Endothelial cell of umbilical vein (primary cell): ENCODE measurements around the gene OPCML. TPM values are rescaled to one million over a fixed set of nuclear protein-coding genes. Genes with fewer than 3 reads are reported as not detected.

Experiments used
- BruUV-seq: library from RNA; stranded (reverse); fragments of 400-500 nt; replicated peaks from 2 replicates; lab custom pipeline; 2021; lab: Mats Ljungman, UMichigan
- CTCF ChIA-PET: fragments of 300-600, 350-600 bp; sonication (Branson Sonifier 250); formaldehyde crosslinking; loops from one replicate; lab custom pipeline; 2021; ENCODE audit warnings: antibody characterized with exemption, inconsistent platforms; lab: Charles Lee
- POLR2A ChIA-PET: fragments of 300-600, 350-600 bp; sonication (Branson Sonifier 250); formaldehyde crosslinking; loops from one replicate; lab custom pipeline; 2021; ENCODE audit warnings: antibody characterized with exemption, inconsistent platforms; lab: Charles Lee
- DNase-seq: peaks from one replicate; pipeline ENCODE4 v3.0.0-alpha.2; 2011; ENCODE audit warnings: low read depth, low spot score
- FAIRE-seq: peaks from 2 replicates; lab custom pipeline; 2011; peaks lifted over from hg19 to GRCh38; lab: Jason Lieb, UNC
- H2AFZ ChIP-seq: 2 replicates; pipeline ENCODE4 v1.6.0; 2012; ENCODE audit warnings: low read depth, low read length, control low read depth, inconsistent platforms
- H3K27ac ChIP-seq: 2 replicates; pipeline ENCODE4 v1.5.1; 2011; ENCODE audit warnings: low read depth, mild to moderate bottlenecking, control low read depth, low read length, moderate library complexity; ENCODE audit not compliant: insufficient read depth
- H3K27me3 ChIP-seq, 2 experiments: 2 replicates each; pipeline versions ENCODE4 v1.6.0 to v1.6.1; 2011; ENCODE audit warnings: low read length in 2 of 2, mixed read lengths in 1 of 2; ENCODE audit not compliant: control insufficient read depth in 2 of 2, insufficient read depth in 2 of 2
- H3K36me3 ChIP-seq, 2 experiments: 2 replicates in 1 of 2; 3 replicates in 1 of 2; pipeline ENCODE4 v1.5.1; 2011; ENCODE audit warnings: low read length in 2 of 2, mild to moderate bottlenecking in 1 of 2, moderate library complexity in 1 of 2; ENCODE audit not compliant: control insufficient read depth in 2 of 2, insufficient read depth in 2 of 2; ENCODE audit errors: extremely low read depth in 1 of 2
- H3K4me1 ChIP-seq: 3 replicates; pipeline ENCODE4 v1.5.1; 2011; ENCODE audit warnings: mild to moderate bottlenecking, low read length; ENCODE audit not compliant: control insufficient read depth, insufficient read depth; ENCODE audit errors: extremely low read depth
- H3K4me2 ChIP-seq: 2 replicates; pipeline ENCODE4 v1.6.1; 2011; ENCODE audit warnings: low read length, control low read depth, mixed read lengths; ENCODE audit not compliant: insufficient read depth
- H3K4me3 ChIP-seq, 3 experiments: fragments of 200-600 bp in 1 of 3; sonication (generic), shearing (Covaris generic) in 1 of 3; replicated peaks in 1 of 3; 2 replicates each; pipeline ENCODE4 v1.5.1; 2011 to 2016; ENCODE audit warnings: control low read depth in 3 of 3, low read length in 3 of 3, mild to moderate bottlenecking in 2 of 3, inconsistent platforms in 1 of 3, low read depth in 1 of 3, moderate library complexity in 1 of 3; ENCODE audit not compliant: insufficient read depth in 1 of 3
- H3K79me2 ChIP-seq: 2 replicates; pipeline ENCODE4 v1.6.0; 2012; ENCODE audit warnings: low read length, inconsistent platforms; ENCODE audit not compliant: control insufficient read depth, insufficient read depth
- H3K9ac ChIP-seq: replicated peaks from 2 replicates; pipeline ENCODE3; 2011; ENCODE audit warnings: low read length, control low read depth; ENCODE audit not compliant: insufficient read depth; ENCODE audit errors: extremely low read depth
- H3K9me1 ChIP-seq: replicated peaks from 3 replicates; pipeline ENCODE4 v1.6.0; 2011; ENCODE audit warnings: mild to moderate bottlenecking, low read length; ENCODE audit not compliant: control insufficient read depth, insufficient read depth; ENCODE audit errors: extremely low read depth
- H3K9me3 ChIP-seq: replicated peaks from 2 replicates; pipeline ENCODE4 v1.5.1; 2012; ENCODE audit warnings: low read length, inconsistent platforms; ENCODE audit not compliant: control insufficient read depth, insufficient read depth
- H4K20me1 ChIP-seq: replicated peaks from 2 replicates; pipeline ENCODE3; 2011; ENCODE audit warnings: mild to moderate bottlenecking, low read length; ENCODE audit not compliant: control insufficient read depth, insufficient read depth; ENCODE audit errors: extremely low read depth
- EZH2 ChIP-seq: IDR thresholded peaks from 2 replicates; pipeline ENCODE4 v1.6.1; 2012; ENCODE audit warnings: borderline replicate concordance, low read depth, mild to moderate bottlenecking, moderate library complexity, low read length, inconsistent platforms; ENCODE audit not compliant: severe bottlenecking
- FOS ChIP-seq: IDR thresholded peaks from 2 replicates; pipeline ENCODE4 v1.6.1; 2011; ENCODE audit warnings: mild to moderate bottlenecking, low read length, moderate library complexity, borderline replicate concordance; ENCODE audit not compliant: insufficient read depth
- GATA2 ChIP-seq: IDR thresholded peaks from 2 replicates; pipeline ENCODE4 v1.7.0; 2011; ENCODE audit warnings: low read depth, mild to moderate bottlenecking, moderate library complexity, mixed read lengths, low read length; ENCODE audit not compliant: insufficient read length, insufficient read depth
- JUN ChIP-seq: IDR thresholded peaks from 2 replicates; pipeline ENCODE4 v1.6.1; 2011; ENCODE audit warnings: borderline replicate concordance, low read depth; ENCODE audit not compliant: insufficient read length, insufficient read depth
- MAX ChIP-seq: IDR thresholded peaks from 2 replicates; pipeline ENCODE4 v1.6.1; 2011; ENCODE audit not compliant: insufficient read depth, insufficient read length
- MYC ChIP-seq: IDR thresholded peaks from one replicate; pipeline ENCODE4 v1.6.1; 2011; ENCODE audit warnings: mild to moderate bottlenecking, low read depth, low read length
- POLR2A ChIP-seq: IDR thresholded peaks from 2 replicates; pipeline ENCODE4 v1.6.1; 2012; ENCODE audit warnings: low read depth, mild to moderate bottlenecking, control low read depth, low read length
- POLR2AphosphoS5 ChIP-seq: IDR thresholded peaks from 2 replicates; pipeline ENCODE4 v1.6.1; 2012; ENCODE audit warnings: low read depth, mild to moderate bottlenecking, control low read depth, low read length, moderate library complexity; ENCODE audit not compliant: insufficient read depth
- dilution Hi-C: fragments of 300-500 bp; cut with MboI; formaldehyde crosslinking; loops from one replicate; pipeline ENCODE4 v1.15.0; 2019; ENCODE audit warnings: low sequenced_read_pairs; ENCODE audit not compliant: extremely low pct_ligation_motif_present
- intact Hi-C: fragments of 100-400 bp; cut with micrococcal nuclease; formaldehyde crosslinking; loops from one replicate; pipeline ENCODE4 v1.10.0; 2022
- polyA plus RNA-seq, 4 experiments: library from polyadenylated mRNA; depleted of rRNA in 3 of 4; stranded (reverse) in 3 of 4; unstranded in 1 of 4; fragments of >200 nt; gene quantifications; 2 replicates each; pipeline versions ENCODE4 v1.2.1 to v1.2.3, GENCODE V29; 2011 to 2012; ENCODE audit warnings: missing spikeins in 1 of 4
- total RNA-seq: library from RNA; stranded (reverse); gene quantifications from 2 replicates; pipeline ENCODE4 v1.2.3, GENCODE V29; 2021
- TF ChIP-seq, protein P1 (sequence below), 2 donors: IDR thresholded peaks; 1 replicate in 1 of 2; 2 replicates in 1 of 2; pipeline ENCODE4 v1.5.1; 2011; ENCODE audit warnings: low read length in 2 of 2, mild to moderate bottlenecking in 2 of 2, moderate library complexity in 2 of 2, control low read depth in 1 of 2, inconsistent platforms in 1 of 2, low read depth in 1 of 2; ENCODE audit not compliant: insufficient read depth in 1 of 2; ENCODE audit errors: extremely low read depth in 1 of 2

Gene OPCML
- total and polyA plus RNA-seq, 2 donors (not counting 3 experiments of a cell fraction or from before 2014, with no cell fraction given) = not detected

- ChIA-PET POLR2A (no interaction called here), CTCF (interaction anchor here (0.9 to 1.4 kb wide), 2 partner anchors 9 to 46 kb away, joined by 3 read pairs; no protein-coding TSS in a partner anchor)
- no TSS peak for BruUV-seq
- TF ChIP-seq, protein P1, sequence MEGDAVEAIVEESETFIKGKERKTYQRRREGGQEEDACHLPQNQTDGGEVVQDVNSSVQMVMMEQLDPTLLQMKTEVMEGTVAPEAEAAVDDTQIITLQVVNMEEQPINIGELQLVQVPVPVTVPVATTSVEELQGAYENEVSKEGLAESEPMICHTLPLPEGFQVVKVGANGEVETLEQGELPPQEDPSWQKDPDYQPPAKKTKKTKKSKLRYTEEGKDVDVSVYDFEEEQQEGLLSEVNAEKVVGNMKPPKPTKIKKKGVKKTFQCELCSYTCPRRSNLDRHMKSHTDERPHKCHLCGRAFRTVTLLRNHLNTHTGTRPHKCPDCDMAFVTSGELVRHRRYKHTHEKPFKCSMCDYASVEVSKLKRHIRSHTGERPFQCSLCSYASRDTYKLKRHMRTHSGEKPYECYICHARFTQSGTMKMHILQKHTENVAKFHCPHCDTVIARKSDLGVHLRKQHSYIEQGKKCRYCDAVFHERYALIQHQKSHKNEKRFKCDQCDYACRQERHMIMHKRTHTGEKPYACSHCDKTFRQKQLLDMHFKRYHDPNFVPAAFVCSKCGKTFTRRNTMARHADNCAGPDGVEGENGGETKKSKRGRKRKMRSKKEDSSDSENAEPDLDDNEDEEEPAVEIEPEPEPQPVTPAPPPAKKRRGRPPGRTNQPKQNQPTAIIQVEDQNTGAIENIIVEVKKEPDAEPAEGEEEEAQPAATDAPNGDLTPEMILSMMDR (IDR thresholded peaks at IDR 0.05; ENCODE audit: extremely low read depth in 1 of 2, insufficient read depth in 1 of 2, low read depth in 1 of 2, low read length in 2 of 2) = no peak
- TF ChIP-seq POLR2A (no peak), JUN (no peak), FOS (no peak), MAX (no peak), MYC (no peak)
- no peaks in the 10 kb centered on the region for H3K36me3 ChIP-seq
- intact Hi-C loops = no loop called here
- no peaks in the 10 kb centered on the region for H3K9me1 ChIP-seq
- H3K79me2 ChIP-seq = no peaks in the 10 kb centered on the region
- H3K4me2 ChIP-seq = no peak overlapping the region
- H3K4me3 ChIP-seq = no peak overlapping the region
- H3K27ac ChIP-seq = no peak overlapping the region
- no peaks in the 10 kb centered on the region for H3K4me1 ChIP-seq
- H3K9ac ChIP-seq = no peak overlapping the region
- H3K27me3 ChIP-seq = no peaks in the 10 kb centered on the region
- DNase-seq (no peak), FAIRE-seq (no peak)
- peaks cover 4% of the 10 kb centered on the region for H3K9me3 ChIP-seq
- H2AFZ ChIP-seq = no peak overlapping the region
- no peaks in the 10 kb centered on the region for H4K20me1 ChIP-seq
- dilution Hi-C loops = no loop called here
These were observed 637.7 kb downstream of the OPCML start for GRCh38 chr11:132894606-132895005.

GRCh38 chr11:132892876-132893275 lies 639.4 kb downstream of the OPCML start:
- no peak for FAIRE-seq
- CTCF ChIA-PET = no interaction called here

More at GRCh38 chr11:132892876-132893275, 639.4 kb downstream of the OPCML start:
- dilution Hi-C loops = no loop called here
- no peak overlapping the region for H2AFZ ChIP-seq
- no peak overlapping the region for H3K27ac ChIP-seq
- H3K4me2 ChIP-seq = no peak overlapping the region
- peaks cover 3% of the 10 kb centered on the region for H3K9me3 ChIP-seq
- POLR2A ChIA-PET = no interaction called here
- no peaks in the 10 kb centered on the region for H3K4me1 ChIP-seq
- no peaks in the 10 kb centered on the region for H3K79me2 ChIP-seq
- intact Hi-C loops = no loop called here
- no peaks in the 10 kb centered on the region for H3K9me1 ChIP-seq
- no peak for DNase-seq
- H3K36me3 ChIP-seq = no peaks in the 10 kb centered on the region
- BruUV-seq = no TSS peak
- no peak overlapping the region for H3K4me3 ChIP-seq
- H3K27me3 ChIP-seq = no peaks in the 10 kb centered on the region
- no peaks in the 10 kb centered on the region for H4K20me1 ChIP-seq
- TF ChIP-seq POLR2AphosphoS5 (no peak), EZH2 (no peak), MAX (no peak), FOS (no peak), GATA2 (no peak), POLR2A (no peak), JUN (no peak), MYC (no peak)
- TF ChIP-seq, protein P1 (IDR thresholded peaks at IDR 0.05; ENCODE audit: extremely low read depth in 1 of 2, insufficient read depth in 1 of 2, low read depth in 1 of 2, low read length in 2 of 2) = no peak
- no peak overlapping the region for H3K9ac ChIP-seq
